Testis (tissue), 2 donors: ENCODE measurements around the gene NUDT7.

ENCODE experiments used
- POLR2A ChIP-seq: fragments of 450-650 bp; IDR thresholded peaks from one replicate; pipeline ENCODE4 v1.6.1; 2017; ENCODE audit warnings: antibody characterized with exemption, mild to moderate bottlenecking, moderate library complexity
- TF ChIP-seq, protein P1 (sequence below), 3 experiments: fragments of 450-650 bp in 2 of 3; fragments of 200-600 bp in 1 of 3; sonication (generic) in 1 of 3; IDR thresholded peaks; one replicate each; pipeline ENCODE4 v1.5.1; 2016 to 2019; ENCODE audit warnings: antibody characterized with exemption in 3 of 3, mild to moderate bottlenecking in 2 of 3, moderate library complexity in 1 of 3

DNA sequence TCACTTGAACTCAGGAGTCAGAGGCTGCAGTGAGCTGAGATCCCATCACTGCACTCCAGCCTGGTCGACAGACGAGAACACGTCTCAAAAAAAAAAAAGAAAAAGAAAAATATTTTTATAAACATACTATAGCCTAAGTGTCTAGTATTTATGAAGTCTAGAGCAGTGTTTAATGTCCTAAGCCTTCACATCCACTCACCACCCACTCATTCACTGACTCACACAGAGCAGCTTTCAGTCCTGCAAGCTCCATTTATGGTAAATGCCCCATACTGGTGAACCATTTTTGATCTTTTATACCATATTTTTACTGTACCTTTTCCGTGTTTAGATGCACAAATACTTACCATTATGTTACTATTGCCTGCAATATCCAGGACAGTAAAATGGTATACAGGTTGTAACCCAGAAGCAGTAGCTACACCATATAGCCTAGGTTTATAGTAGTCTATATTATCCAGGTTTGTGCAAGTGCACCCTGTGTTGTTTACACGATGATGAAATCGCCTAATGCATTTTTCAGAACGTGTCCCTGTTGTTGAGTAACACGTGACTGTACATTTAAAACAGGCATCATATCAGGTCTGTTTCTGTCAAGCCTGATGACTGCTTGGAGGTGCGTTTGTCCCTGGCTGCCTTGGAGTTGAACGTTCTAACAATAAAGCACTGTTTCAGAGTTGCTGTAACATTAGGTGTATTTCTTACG lies 10.1 kb downstream of the NUDT7 start:
- TF ChIP-seq, protein P1, sequence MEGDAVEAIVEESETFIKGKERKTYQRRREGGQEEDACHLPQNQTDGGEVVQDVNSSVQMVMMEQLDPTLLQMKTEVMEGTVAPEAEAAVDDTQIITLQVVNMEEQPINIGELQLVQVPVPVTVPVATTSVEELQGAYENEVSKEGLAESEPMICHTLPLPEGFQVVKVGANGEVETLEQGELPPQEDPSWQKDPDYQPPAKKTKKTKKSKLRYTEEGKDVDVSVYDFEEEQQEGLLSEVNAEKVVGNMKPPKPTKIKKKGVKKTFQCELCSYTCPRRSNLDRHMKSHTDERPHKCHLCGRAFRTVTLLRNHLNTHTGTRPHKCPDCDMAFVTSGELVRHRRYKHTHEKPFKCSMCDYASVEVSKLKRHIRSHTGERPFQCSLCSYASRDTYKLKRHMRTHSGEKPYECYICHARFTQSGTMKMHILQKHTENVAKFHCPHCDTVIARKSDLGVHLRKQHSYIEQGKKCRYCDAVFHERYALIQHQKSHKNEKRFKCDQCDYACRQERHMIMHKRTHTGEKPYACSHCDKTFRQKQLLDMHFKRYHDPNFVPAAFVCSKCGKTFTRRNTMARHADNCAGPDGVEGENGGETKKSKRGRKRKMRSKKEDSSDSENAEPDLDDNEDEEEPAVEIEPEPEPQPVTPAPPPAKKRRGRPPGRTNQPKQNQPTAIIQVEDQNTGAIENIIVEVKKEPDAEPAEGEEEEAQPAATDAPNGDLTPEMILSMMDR (IDR thresholded peaks at IDR 0.05): no peak
- TF ChIP-seq POLR2A: no peak
